Bronchial epithelial cell (primary cell): ENCODE results near the gene NLRC3. TPM values are rescaled to one million over a fixed set of nuclear protein-coding genes. Genes with fewer than 3 reads are reported as not detected.

Experiments used
- DNase-seq: peaks from one replicate; pipeline ENCODE4 v3.0.0-alpha.2; 2010; ENCODE audit warnings: low read depth
- FAIRE-seq: peaks from 2 replicates; lab custom pipeline; 2011; peaks lifted over from hg19 to GRCh38; lab: Jason Lieb, UNC
- H3K27me3 ChIP-seq: 2 replicates; pipeline ENCODE4 v1.5.1; 2011; ENCODE audit warnings: low read length; ENCODE audit not compliant: control insufficient read depth, insufficient read depth
- H3K36me3 ChIP-seq: 2 replicates; pipeline ENCODE4 v1.5.1; 2011; ENCODE audit warnings: low read length; ENCODE audit not compliant: control insufficient read depth, insufficient read depth
- H3K4me3 ChIP-seq: 2 replicates; pipeline ENCODE4 v1.5.1; 2011; ENCODE audit warnings: mild to moderate bottlenecking, low read depth, low read length, control low read depth
- total RNA-seq: library from RNA; depleted of rRNA; stranded (reverse); fragments of >200 nt; gene quantifications from 2 replicates; pipeline ENCODE4 v1.2.1, GENCODE V29; 2014
- TF ChIP-seq, protein P1 (sequence below): IDR thresholded peaks from 2 replicates; pipeline ENCODE4 v1.5.1; 2011; ENCODE audit warnings: mild to moderate bottlenecking, moderate library complexity, low read length, control low read depth, inconsistent platforms; ENCODE audit not compliant: insufficient read depth, severe bottlenecking

Gene NLRC3
- total RNA-seq, 1 donor from 2014 or later: not detected

DNA sequence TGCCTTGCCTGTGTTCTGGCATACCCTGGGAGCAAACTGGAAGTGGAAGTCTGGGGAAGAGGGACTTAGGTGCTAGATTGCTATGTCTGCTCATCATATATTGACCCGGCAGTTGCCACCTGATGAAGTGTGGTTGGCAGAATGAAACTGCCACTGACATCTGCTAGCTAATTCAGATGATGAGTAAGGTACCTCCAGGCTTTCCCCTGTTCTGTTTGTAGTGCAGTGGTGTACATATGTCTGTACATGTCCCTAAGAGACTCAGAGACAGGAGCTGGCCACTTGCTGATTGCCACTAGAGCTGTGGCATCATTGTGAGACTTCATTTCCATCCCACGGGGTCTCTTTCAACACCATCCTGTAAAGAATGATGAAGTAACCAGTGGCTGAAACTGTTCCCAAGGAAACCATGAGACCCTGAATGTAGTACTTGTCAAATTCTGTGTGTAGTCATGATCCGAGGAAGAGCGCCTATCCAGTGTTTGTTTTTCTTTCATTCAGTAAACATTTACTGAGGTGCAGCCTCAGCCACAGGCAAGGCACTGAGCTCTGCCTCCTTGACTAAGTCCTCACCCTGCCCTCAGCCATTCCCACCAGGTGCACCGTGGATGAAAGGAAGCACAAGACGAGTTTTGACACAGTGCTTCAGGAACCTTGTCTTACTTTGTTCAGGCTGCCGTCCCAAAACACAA lies 63.2 kb downstream of the NLRC3 start:
- Histone ChIP-seq H3K36me3 (peaks cover 6% of the 10 kb centered on the region), H3K4me3 (no peak overlapping the region), H3K27me3 (no peaks in the 10 kb centered on the region)
- TF ChIP-seq, protein P1, sequence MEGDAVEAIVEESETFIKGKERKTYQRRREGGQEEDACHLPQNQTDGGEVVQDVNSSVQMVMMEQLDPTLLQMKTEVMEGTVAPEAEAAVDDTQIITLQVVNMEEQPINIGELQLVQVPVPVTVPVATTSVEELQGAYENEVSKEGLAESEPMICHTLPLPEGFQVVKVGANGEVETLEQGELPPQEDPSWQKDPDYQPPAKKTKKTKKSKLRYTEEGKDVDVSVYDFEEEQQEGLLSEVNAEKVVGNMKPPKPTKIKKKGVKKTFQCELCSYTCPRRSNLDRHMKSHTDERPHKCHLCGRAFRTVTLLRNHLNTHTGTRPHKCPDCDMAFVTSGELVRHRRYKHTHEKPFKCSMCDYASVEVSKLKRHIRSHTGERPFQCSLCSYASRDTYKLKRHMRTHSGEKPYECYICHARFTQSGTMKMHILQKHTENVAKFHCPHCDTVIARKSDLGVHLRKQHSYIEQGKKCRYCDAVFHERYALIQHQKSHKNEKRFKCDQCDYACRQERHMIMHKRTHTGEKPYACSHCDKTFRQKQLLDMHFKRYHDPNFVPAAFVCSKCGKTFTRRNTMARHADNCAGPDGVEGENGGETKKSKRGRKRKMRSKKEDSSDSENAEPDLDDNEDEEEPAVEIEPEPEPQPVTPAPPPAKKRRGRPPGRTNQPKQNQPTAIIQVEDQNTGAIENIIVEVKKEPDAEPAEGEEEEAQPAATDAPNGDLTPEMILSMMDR: no peak
- DNase-seq (peak; percentile 75), FAIRE-seq (no peak)

DNA sequence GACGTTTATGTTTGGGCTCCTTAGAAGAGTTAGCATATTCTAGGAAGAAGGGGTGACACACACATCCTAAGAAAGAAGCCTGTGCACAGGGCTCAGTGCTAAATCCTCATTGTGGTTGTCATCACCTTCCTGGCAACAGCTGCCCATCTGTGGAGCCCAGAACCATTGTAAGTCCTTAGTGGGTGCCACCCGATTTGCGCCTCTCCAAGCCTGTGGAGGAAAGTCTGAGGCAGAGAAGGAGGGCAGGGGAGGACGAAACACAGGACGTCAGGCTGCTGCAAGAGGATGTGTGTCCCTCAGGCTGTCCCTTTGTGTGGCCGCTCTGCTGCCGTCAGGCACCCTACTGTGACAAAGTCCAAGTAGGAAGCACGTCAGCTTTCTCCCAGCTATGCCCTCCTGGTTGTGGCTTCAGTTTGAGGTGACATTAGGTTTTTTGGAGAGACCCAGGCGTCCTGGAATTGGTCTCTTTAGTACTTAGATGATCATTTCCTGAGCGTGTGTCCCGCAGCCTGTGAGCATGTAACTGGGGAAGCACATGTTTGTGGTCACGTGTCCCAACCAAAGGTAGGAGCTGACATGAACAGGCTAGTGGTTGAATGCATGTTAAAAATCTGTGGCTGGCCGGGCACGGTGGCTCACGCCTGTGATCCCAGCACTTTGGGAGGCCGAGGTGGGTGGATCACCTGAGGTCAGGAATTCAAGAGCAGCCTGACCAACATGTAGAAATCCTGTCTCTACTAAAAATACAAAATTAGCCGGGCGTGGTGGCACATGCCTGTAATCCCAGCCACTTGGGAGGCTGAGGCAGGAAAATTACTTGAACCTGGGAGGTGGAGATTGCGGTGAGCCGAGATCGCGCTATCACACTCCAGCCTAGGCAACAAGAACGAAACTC lies 65.7 kb downstream of the NLRC3 start:
- Histone ChIP-seq H3K36me3 (peaks cover 6% of the 10 kb centered on the region), H3K4me3 (no peak overlapping the region), H3K27me3 (no peaks in the 10 kb centered on the region)
- TF ChIP-seq, protein P1: no peak
- DNase-seq (no peak), FAIRE-seq (no peak)

DNA sequence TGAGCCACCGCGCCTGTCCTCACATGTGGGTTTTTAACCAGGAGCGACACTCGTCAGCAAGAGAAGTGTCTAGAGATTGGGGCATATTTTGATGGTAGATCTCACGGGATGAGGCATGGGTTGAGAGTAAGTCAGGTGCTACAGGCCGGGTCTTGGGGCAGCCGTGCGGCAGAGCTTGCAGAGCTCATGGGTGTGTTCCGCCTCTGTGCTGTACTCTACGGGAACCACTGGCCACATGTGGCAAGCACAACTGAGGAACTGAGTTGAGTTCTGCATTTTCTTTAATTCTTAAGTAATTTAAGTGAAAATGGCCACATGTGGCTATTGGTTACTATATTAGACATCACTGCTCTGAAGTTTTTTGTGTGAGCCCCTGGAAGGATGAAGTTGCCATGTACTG lies 66.8 kb downstream of the NLRC3 start:
- no peak for DNase-seq
- H3K36me3 ChIP-seq: peaks cover 6% of the 10 kb centered on the region
- TF ChIP-seq, protein P1: no peak
- H3K27me3 ChIP-seq: no peaks in the 10 kb centered on the region
- no peak for FAIRE-seq
- H3K4me3 ChIP-seq: no peak overlapping the region

DNA sequence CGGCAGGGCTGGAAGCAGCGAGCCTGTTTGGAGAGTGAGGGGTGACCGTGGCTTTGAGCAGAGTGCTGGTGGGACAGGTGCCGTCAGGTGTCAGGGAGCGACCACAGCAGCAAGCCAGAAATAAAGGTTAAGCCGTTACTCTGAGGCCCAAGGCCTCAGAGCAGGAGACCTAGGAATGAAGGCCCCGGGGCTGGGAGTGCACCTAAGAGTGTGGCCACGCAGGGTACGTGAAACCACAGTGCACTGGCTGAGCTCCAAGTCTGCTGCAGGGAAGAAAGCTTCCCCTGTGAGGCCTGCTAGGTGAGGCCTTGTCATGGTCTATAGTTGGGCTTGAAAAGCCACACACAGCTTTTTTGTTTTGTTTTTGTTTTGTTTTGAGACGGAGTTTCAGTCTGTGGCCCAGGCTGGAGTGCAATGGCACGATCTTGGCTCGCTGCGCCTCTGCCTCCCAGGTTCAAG lies 67.7 kb downstream of the NLRC3 start:
- FAIRE-seq: no peak
- H3K4me3 ChIP-seq: no peak overlapping the region
- DNase-seq: peak; percentile 64
- H3K27me3 ChIP-seq: no peaks in the 10 kb centered on the region
- H3K36me3 ChIP-seq: peaks cover 6% of the 10 kb centered on the region
- TF ChIP-seq, protein P1: no peak

DNA sequence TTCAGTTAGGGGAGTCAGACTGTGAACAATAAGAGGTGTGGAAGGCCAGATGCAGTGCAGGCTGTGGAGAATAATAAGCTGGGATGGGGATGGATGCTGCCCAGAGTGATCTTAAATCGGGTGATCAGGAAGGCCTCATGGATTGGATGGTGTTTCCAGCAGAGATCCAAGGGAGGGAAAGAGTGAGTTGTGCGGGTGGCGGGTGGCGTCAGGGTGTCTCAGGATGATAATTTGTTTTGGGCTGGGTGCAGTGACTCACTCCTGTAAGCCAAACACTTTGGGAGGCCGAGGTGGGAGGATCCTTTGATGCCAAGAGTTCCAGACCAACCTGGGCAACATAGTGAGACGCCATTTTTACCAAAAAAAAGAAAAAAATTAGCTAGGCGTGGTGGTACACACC lies 68.5 kb downstream of the NLRC3 start:
- TF ChIP-seq, protein P1: no peak
- Histone ChIP-seq H3K27me3 (no peaks in the 10 kb centered on the region), H3K36me3 (peaks cover 6% of the 10 kb centered on the region), H3K4me3 (no peak overlapping the region)
- no peak for DNase-seq
- FAIRE-seq: no peak
